Measurements from ENCODE around the gene KAZN. TPM values are rescaled to one million over a fixed set of nuclear protein-coding genes. Genes with fewer than 3 reads are reported as not detected.

KAZN gene
- total RNA-seq, 4 donors from 2014 or later: 0.77 to 12.3 (median 4.9) TPM

DNA sequence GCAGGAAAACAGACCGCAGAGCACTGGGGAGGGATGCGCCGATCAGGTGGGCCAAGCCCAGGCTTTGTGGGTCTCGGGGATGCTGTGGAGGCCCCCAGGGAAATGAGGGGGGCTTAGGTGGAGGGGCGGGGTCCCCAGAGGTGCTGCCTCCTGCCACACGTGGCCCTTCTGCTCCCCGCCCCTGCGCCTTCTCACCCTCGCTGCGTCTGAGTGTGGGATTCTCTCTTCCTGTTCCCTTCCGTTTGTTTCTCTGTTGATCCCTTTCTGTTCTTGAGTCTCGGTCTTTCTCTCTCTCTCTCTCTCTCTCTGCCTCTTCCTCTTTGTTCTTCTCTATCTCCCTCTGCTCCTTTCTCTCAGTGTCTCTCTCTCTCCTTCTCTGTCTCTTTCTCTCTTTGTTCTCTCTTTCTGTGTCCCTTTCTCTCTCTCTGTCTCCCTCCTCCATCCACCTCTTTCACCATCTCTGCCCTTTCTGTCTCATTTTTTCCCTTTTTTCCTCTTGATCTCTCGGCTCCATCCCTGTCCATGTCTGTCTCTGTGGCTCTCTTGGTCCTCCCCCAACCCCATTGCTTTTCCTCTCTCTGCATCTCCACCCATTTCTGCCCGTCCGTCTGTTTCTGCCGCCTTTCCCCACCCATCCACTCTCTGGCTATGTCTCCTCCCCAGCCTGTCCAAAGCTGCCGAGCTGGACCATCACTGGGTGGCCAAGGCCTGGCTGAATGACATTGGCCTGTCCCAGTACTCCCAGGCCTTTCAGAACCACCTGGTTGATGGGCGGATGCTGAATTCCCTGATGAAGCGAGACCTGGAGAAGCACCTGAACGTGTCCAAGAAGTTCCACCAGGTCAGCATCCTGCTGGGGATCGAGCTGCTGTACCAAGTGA, 502.6 kb downstream of the KAZN start:
- Histone ChIP-seq H3K9me3 (no peaks in the 10 kb centered on the region), H3K36me3 (no peaks in the 10 kb centered on the region), H3K4me3 (no peak overlapping the region), H3K4me1 (no peaks in the 10 kb centered on the region), H3K27ac (no peak overlapping the region), H3K27me3 (no peaks in the 10 kb centered on the region)
- intact Hi-C loops (cut with DNase I; ENCODE audit: low total_unique reads): no loop called here
- no peak for TF ChIP-seq POLR2A (IDR thresholded peaks at IDR 0.05)
- TF ChIP-seq, protein P1, sequence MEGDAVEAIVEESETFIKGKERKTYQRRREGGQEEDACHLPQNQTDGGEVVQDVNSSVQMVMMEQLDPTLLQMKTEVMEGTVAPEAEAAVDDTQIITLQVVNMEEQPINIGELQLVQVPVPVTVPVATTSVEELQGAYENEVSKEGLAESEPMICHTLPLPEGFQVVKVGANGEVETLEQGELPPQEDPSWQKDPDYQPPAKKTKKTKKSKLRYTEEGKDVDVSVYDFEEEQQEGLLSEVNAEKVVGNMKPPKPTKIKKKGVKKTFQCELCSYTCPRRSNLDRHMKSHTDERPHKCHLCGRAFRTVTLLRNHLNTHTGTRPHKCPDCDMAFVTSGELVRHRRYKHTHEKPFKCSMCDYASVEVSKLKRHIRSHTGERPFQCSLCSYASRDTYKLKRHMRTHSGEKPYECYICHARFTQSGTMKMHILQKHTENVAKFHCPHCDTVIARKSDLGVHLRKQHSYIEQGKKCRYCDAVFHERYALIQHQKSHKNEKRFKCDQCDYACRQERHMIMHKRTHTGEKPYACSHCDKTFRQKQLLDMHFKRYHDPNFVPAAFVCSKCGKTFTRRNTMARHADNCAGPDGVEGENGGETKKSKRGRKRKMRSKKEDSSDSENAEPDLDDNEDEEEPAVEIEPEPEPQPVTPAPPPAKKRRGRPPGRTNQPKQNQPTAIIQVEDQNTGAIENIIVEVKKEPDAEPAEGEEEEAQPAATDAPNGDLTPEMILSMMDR (IDR thresholded peaks at IDR 0.05): no peak
- DNase-seq: no peak

DNA sequence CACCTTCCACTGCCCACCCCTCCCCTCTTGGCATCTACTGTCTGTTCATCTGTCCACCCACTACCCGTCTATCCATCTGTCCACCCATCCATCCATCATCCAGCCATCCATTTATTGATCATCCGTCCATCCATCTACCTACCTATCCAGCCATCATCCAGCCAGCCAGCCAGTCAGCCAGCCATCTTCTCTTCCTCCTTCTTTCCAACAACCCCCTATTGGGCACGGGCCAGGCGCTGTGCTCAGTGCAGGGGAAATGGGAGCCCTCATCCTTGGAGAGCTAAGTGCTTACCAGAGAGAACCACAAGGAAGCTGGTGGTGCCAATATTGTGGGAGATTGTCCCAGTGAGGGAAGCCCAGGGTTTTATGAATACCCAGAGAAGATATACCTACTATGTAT, 503.3 kb downstream of the KAZN start:
- H3K36me3 ChIP-seq: no peaks in the 10 kb centered on the region
- H3K4me1 ChIP-seq: no peaks in the 10 kb centered on the region
- no peak for DNase-seq
- no peaks in the 10 kb centered on the region for H3K9me3 ChIP-seq
- no peak overlapping the region for H3K4me3 ChIP-seq
- intact Hi-C loops (cut with DNase I; ENCODE audit: low total_unique reads): no loop called here
- H3K27me3 ChIP-seq: no peaks in the 10 kb centered on the region
- no peak overlapping the region for H3K27ac ChIP-seq
- TF ChIP-seq, protein P1 (IDR thresholded peaks at IDR 0.05): no peak
- no peak for TF ChIP-seq POLR2A (IDR thresholded peaks at IDR 0.05)

GRCh38 chr1:15102646-15103045, 504.2 kb downstream of the KAZN start:
- TF ChIP-seq, protein P1 (IDR thresholded peaks at IDR 0.05): no peak
- Histone ChIP-seq H3K4me3 (no peak overlapping the region), H3K36me3 (no peaks in the 10 kb centered on the region), H3K27ac (no peak overlapping the region), H3K9me3 (no peaks in the 10 kb centered on the region), H3K4me1 (no peaks in the 10 kb centered on the region), H3K27me3 (no peaks in the 10 kb centered on the region)
- DNase-seq: no peak
- intact Hi-C loops (cut with DNase I; ENCODE audit: low total_unique reads): no loop called here

DNA sequence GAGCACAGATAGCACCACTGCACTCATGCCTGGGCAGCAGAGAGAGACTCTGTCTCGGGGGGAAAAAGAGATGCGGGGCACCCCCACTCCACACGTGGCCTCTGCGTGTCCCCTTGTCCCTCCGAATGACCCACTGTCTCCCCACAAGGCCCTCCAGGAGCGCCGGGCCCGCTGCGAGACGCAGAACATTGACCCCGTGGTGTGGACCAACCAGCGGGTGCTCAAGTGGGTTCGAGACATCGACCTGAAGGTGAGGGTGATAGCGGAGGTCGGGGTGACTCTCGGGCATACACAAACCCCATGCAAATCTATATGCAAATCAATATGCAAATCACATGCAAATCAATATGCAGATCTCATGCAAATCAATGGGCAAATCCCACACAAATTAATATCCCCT, 504.7 kb downstream of the KAZN start:
- no peak for DNase-seq
- no peak overlapping the region for H3K27ac ChIP-seq
- no peaks in the 10 kb centered on the region for H3K36me3 ChIP-seq
- intact Hi-C loops (cut with DNase I; ENCODE audit: low total_unique reads): no loop called here
- no peaks in the 10 kb centered on the region for H3K9me3 ChIP-seq
- no peak for TF ChIP-seq POLR2A (IDR thresholded peaks at IDR 0.05)
- TF ChIP-seq, protein P1 (IDR thresholded peaks at IDR 0.05): no peak
- H3K4me1 ChIP-seq: no peaks in the 10 kb centered on the region
- H3K4me3 ChIP-seq: no peak overlapping the region
- H3K27me3 ChIP-seq: no peaks in the 10 kb centered on the region

DNA sequence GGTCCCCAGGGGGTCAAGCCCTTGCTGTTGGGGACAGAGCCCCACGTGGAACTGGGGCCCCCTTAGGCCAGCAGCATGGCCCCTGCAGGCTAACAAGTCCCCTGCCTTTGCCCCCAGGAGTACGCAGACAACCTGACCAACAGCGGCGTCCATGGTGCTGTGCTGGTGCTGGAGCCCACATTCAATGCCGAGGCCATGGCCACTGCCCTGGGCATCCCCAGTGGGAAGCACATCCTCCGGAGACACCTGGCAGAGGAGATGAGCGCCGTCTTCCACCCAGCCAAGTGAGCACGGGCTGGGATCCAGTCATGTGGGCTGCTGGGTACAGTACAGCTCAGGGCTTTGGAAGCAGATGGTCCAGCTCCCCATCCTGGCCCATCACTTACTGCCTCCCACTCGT, 505.4 kb downstream of the KAZN start:
- H3K4me3 ChIP-seq: no peak overlapping the region
- no peak for DNase-seq
- H3K27me3 ChIP-seq: no peaks in the 10 kb centered on the region
- TF ChIP-seq POLR2A (IDR thresholded peaks at IDR 0.05): no peak
- TF ChIP-seq, protein P1 (IDR thresholded peaks at IDR 0.05): no peak
- no peak overlapping the region for H3K27ac ChIP-seq
- no peaks in the 10 kb centered on the region for H3K36me3 ChIP-seq
- no peaks in the 10 kb centered on the region for H3K4me1 ChIP-seq
- intact Hi-C loops (cut with DNase I; ENCODE audit: low total_unique reads): no loop called here
- no peaks in the 10 kb centered on the region for H3K9me3 ChIP-seq
